Measurements from ENCODE around the gene THAP11. TPM values are rescaled to one million over a fixed set of nuclear protein-coding genes. Genes with fewer than 3 reads are reported as not detected.

THAP11 gene
- total RNA-seq, 1 donor from 2014 or later = 35.5 TPM

DNA sequence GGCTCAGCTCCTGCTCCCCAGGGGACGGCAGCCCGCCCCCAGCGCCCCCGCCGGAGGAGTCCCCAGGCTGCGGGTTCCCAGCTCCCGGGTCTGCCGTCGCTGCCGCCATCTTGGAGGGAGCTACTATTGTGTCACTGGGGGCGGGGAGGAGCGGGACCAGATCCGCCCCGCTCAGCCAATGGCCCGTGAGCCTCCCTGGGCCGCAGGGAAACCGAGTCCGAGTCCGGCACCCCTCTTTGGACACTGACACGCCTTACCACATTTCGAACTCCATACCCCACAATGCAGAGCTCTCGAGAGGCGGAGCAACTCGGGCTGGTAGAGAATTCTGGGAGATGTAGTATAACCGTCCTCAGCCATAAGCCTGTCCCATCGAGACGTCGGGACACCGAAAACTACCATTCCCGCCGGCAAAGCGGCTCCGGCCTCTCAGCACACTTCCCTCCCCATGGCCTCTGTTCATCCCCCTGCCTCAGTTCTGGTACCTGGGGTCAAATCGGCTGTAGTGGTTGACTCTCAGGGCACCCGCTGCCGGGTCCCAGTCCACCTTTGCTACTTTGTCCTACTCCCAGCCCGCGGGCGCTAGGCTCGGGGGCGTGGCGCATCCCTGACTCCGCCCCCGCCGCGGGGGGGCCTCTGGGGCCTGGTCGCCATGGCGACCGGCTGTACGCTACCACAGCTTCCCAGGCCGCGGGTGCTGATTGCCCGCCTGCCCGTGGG lies 35.5 kb upstream of the THAP11 start, which contains the start of the genes RANBP10 and TSNAXIP1:
Gene RANBP10, minus strand, starts transcription at position 133 of the 720 bp plus-strand sequence. Its CDS starts 24 bp downstream, at position 109.
Gene TSNAXIP1, plus strand, starts transcription at position 462 of the 720 bp plus-strand sequence. CDS start 261 bp downstream, outside the sequence.
- H3K27ac ChIP-seq (ENCODE audit: low read depth, low read length) = peak within 1 kb of the TSS; percentile 96
- no peaks in the 10 kb centered on the region for H3K9me3 ChIP-seq (ENCODE audit: control insufficient read depth in 3 of 3, low read length in 3 of 3)
- H3K9ac ChIP-seq (ENCODE audit: low read depth in 1 of 3, low read length in 3 of 3) = peak within 1 kb of the TSS; percentile 97 to 100 (median 99)
- peaks cover 4 to 18% (median 16%) of the 10 kb centered on the region in 3 donors for H3K36me3 ChIP-seq (ENCODE audit: control insufficient read depth in 3 of 3, insufficient read depth in 3 of 3, low read length in 3 of 3)
- H3K4me1 ChIP-seq (ENCODE audit: control insufficient read depth in 3 of 3, insufficient read depth in 3 of 3, low read length in 3 of 3) = peaks cover 18 to 37% (median 20%) of the 10 kb centered on the region in 3 donors
- peak within 1 kb of the TSS; percentile 84 to 99 (median 97) for H3K4me3 ChIP-seq (ENCODE audit: low read length in 3 of 3)
- no peaks in the 10 kb centered on the region for H3K27me3 ChIP-seq (ENCODE audit: control insufficient read depth in 3 of 3, insufficient read depth in 3 of 3, low read length in 3 of 3)

DNA sequence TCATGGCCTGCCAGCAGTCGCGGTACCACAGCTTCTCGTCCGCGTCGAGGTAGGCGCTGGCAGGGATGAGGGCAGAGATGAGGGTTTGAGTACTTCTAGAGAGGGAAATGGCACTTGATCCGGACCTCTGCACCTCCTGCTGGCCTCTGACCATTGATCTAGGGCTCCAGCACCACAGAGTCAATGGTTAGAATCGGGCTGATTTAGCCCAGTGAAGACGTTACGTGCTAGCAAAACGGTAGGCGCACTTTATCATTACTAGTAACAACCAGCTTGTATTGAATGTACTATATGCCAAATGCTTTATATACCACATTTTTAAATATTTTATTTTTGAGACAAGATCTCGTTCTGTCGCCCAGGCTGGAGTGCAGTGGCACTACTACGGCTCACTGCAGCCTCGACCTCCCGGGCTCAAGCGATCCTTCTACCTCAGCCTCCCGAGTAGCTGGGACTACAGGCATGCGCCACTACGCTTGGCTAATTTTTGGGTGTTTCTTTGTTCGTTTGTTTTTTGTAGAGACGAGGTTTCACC lies 34.9 kb upstream of the THAP11 start:
- Histone ChIP-seq H3K4me3 (ENCODE audit: low read length in 3 of 3) (peak overlapping the region; percentile 84 to 90 (median 87)), H3K27me3 (ENCODE audit: control insufficient read depth in 3 of 3, insufficient read depth in 3 of 3, low read length in 3 of 3) (no peaks in the 10 kb centered on the region), H3K9ac (ENCODE audit: low read depth in 1 of 3, low read length in 3 of 3) (peak overlapping the region in 2 of 3 donors; percentile 67 to 70), H3K9me3 (ENCODE audit: control insufficient read depth in 3 of 3, low read length in 3 of 3) (no peaks in the 10 kb centered on the region), H3K27ac (ENCODE audit: low read depth, low read length) (peak overlapping the region; percentile 96), H3K4me1 (ENCODE audit: control insufficient read depth in 3 of 3, insufficient read depth in 3 of 3, low read length in 3 of 3) (peaks cover 17 to 32% (median 20%) of the 10 kb centered on the region in 3 donors), H3K36me3 (ENCODE audit: control insufficient read depth in 3 of 3, insufficient read depth in 3 of 3, low read length in 3 of 3) (peaks cover 4 to 16% (median 13%) of the 10 kb centered on the region in 3 donors)

DNA sequence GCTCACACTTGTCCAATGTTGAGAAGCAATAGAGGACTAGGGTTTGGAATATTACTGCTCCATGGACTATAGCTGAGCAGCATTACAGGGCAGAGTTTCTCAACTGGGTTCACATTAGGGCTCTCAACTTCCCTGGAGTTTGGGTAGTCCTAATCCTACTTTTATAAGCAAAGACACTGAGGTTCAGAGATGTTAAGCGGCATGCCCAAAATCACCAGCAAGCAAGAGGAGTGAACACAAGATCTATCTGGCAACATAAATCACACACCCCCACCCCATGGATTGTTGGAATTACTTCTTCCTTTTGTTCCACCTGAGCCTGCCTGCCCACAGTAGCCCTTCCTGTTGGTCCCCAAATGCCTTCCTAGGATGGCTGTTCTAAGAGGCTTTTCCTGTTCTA lies 30.2 kb upstream of the THAP11 start:
- Histone ChIP-seq H3K4me1 (ENCODE audit: control insufficient read depth in 3 of 3, insufficient read depth in 3 of 3, low read length in 3 of 3) (peaks cover 5 to 7% (median 7%) of the 10 kb centered on the region in 3 donors), H3K27ac (ENCODE audit: low read depth, low read length) (no peak overlapping the region), H3K9ac (ENCODE audit: low read depth in 1 of 3, low read length in 3 of 3) (no peak overlapping the region), H3K27me3 (ENCODE audit: control insufficient read depth in 3 of 3, insufficient read depth in 3 of 3, low read length in 3 of 3) (no peaks in the 10 kb centered on the region), H3K9me3 (ENCODE audit: control insufficient read depth in 3 of 3, low read length in 3 of 3) (no peaks in the 10 kb centered on the region), H3K36me3 (ENCODE audit: control insufficient read depth in 3 of 3, insufficient read depth in 3 of 3, low read length in 3 of 3) (no peaks in the 10 kb centered on the region), H3K4me3 (ENCODE audit: low read length in 3 of 3) (no peak overlapping the region)

- no peaks in the 10 kb centered on the region for H3K9me3 ChIP-seq (ENCODE audit: control insufficient read depth in 3 of 3, low read length in 3 of 3)
- no peak overlapping the region for H3K4me3 ChIP-seq (ENCODE audit: low read length in 3 of 3)
- H3K9ac ChIP-seq (ENCODE audit: low read depth in 1 of 3, low read length in 3 of 3) = peak overlapping the region in 1 of 3 donors; percentile 16
- no peaks in the 10 kb centered on the region for H3K27me3 ChIP-seq (ENCODE audit: control insufficient read depth in 3 of 3, insufficient read depth in 3 of 3, low read length in 3 of 3)
- peaks cover 0 to 2% (median 0%) of the 10 kb centered on the region in 3 donors for H3K4me1 ChIP-seq (ENCODE audit: control insufficient read depth in 3 of 3, insufficient read depth in 3 of 3, low read length in 3 of 3)
- no peaks in the 10 kb centered on the region for H3K36me3 ChIP-seq (ENCODE audit: control insufficient read depth in 3 of 3, insufficient read depth in 3 of 3, low read length in 3 of 3)
- no peak overlapping the region for H3K27ac ChIP-seq (ENCODE audit: low read depth, low read length)
Observed at GRCh38 chr16:67814567-67814966, 27.6 kb upstream of the THAP11 start.

- H3K27ac ChIP-seq (ENCODE audit: low read depth, low read length) = no peak overlapping the region
- H3K4me1 ChIP-seq (ENCODE audit: control insufficient read depth in 3 of 3, insufficient read depth in 3 of 3, low read length in 3 of 3) = peaks cover 0 to 2% (median 0%) of the 10 kb centered on the region in 3 donors
- no peak overlapping the region for H3K4me3 ChIP-seq (ENCODE audit: low read length in 3 of 3)
- no peaks in the 10 kb centered on the region for H3K27me3 ChIP-seq (ENCODE audit: control insufficient read depth in 3 of 3, insufficient read depth in 3 of 3, low read length in 3 of 3)
- no peak overlapping the region for H3K9ac ChIP-seq (ENCODE audit: low read depth in 1 of 3, low read length in 3 of 3)
- no peaks in the 10 kb centered on the region for H3K36me3 ChIP-seq (ENCODE audit: control insufficient read depth in 3 of 3, insufficient read depth in 3 of 3, low read length in 3 of 3)
- no peaks in the 10 kb centered on the region for H3K9me3 ChIP-seq (ENCODE audit: control insufficient read depth in 3 of 3, low read length in 3 of 3)
Observed at GRCh38 chr16:67820608-67821259, 21.4 kb upstream of the THAP11 start.

DNA sequence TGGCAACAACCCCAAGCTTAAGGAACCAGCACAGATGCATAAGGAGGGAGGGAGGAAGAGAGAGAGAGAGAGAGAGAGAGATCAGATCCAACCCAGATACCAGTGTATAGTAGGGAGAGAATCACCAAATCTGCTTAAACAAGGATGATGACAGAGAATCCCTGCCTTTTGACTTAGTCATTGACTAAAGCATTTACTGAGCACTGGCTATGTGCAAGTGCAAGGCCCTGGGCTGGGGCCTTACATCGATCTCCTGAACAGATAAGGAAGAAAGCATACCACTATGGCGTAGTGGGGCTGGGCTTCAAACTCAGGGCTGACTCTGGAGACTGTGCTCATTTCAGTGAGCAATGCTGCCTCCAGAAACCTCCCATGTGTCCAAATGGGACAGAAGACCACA lies 19.6 kb upstream of the THAP11 start:
- no peak overlapping the region for H3K9ac ChIP-seq (ENCODE audit: low read depth in 1 of 3, low read length in 3 of 3)
- H3K4me3 ChIP-seq (ENCODE audit: low read length in 3 of 3) = no peak overlapping the region
- no peaks in the 10 kb centered on the region for H3K27me3 ChIP-seq (ENCODE audit: control insufficient read depth in 3 of 3, insufficient read depth in 3 of 3, low read length in 3 of 3)
- no peaks in the 10 kb centered on the region for H3K4me1 ChIP-seq (ENCODE audit: control insufficient read depth in 3 of 3, insufficient read depth in 3 of 3, low read length in 3 of 3)
- no peaks in the 10 kb centered on the region for H3K9me3 ChIP-seq (ENCODE audit: control insufficient read depth in 3 of 3, low read length in 3 of 3)
- H3K27ac ChIP-seq (ENCODE audit: low read depth, low read length) = no peak overlapping the region
- peaks cover 2 to 10% (median 4%) of the 10 kb centered on the region in 3 donors for H3K36me3 ChIP-seq (ENCODE audit: control insufficient read depth in 3 of 3, insufficient read depth in 3 of 3, low read length in 3 of 3)

DNA sequence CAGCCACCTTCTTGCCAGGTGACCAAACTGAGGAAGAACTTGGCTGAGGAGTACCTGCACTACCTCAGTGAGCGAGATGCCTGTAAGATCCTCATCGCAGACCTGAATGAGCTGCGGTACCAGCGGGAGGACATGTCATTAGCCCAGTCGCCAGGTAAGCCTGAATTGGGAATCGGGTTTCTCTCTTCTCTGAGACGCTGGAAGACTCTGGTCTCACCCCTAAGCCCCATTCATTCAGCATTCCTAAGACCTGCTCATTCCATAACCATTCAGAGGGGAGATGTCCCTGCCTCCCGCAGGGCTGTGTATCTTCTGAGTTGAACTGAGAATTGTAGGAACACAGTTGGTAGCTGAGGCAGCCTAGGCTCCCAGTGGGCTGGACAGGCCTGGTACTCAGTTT lies 17.0 kb upstream of the THAP11 start:
- H3K27me3 ChIP-seq (ENCODE audit: control insufficient read depth in 3 of 3, insufficient read depth in 3 of 3, low read length in 3 of 3) = no peaks in the 10 kb centered on the region
- no peaks in the 10 kb centered on the region for H3K4me1 ChIP-seq (ENCODE audit: control insufficient read depth in 3 of 3, insufficient read depth in 3 of 3, low read length in 3 of 3)
- H3K9ac ChIP-seq (ENCODE audit: low read depth in 1 of 3, low read length in 3 of 3) = no peak overlapping the region
- no peak overlapping the region for H3K27ac ChIP-seq (ENCODE audit: low read depth, low read length)
- H3K36me3 ChIP-seq (ENCODE audit: control insufficient read depth in 3 of 3, insufficient read depth in 3 of 3, low read length in 3 of 3) = peaks cover 19 to 35% (median 29%) of the 10 kb centered on the region in 3 donors
- H3K4me3 ChIP-seq (ENCODE audit: low read length in 3 of 3) = no peak overlapping the region
- no peaks in the 10 kb centered on the region for H3K9me3 ChIP-seq (ENCODE audit: control insufficient read depth in 3 of 3, low read length in 3 of 3)

- H3K36me3 ChIP-seq (ENCODE audit: control insufficient read depth in 3 of 3, insufficient read depth in 3 of 3, low read length in 3 of 3) = peaks cover 26 to 42% (median 37%) of the 10 kb centered on the region in 3 donors
- H3K4me3 ChIP-seq (ENCODE audit: low read length in 3 of 3) = no peak overlapping the region
- no peak overlapping the region for H3K9ac ChIP-seq (ENCODE audit: low read depth in 1 of 3, low read length in 3 of 3)
- H3K9me3 ChIP-seq (ENCODE audit: control insufficient read depth in 3 of 3, low read length in 3 of 3) = no peaks in the 10 kb centered on the region
- H3K27ac ChIP-seq (ENCODE audit: low read depth, low read length) = no peak overlapping the region
- H3K27me3 ChIP-seq (ENCODE audit: control insufficient read depth in 3 of 3, insufficient read depth in 3 of 3, low read length in 3 of 3) = no peaks in the 10 kb centered on the region
- H3K4me1 ChIP-seq (ENCODE audit: control insufficient read depth in 3 of 3, insufficient read depth in 3 of 3, low read length in 3 of 3) = no peaks in the 10 kb centered on the region
Observed at GRCh38 chr16:67825906-67826305, 16.2 kb upstream of the THAP11 start.

DNA sequence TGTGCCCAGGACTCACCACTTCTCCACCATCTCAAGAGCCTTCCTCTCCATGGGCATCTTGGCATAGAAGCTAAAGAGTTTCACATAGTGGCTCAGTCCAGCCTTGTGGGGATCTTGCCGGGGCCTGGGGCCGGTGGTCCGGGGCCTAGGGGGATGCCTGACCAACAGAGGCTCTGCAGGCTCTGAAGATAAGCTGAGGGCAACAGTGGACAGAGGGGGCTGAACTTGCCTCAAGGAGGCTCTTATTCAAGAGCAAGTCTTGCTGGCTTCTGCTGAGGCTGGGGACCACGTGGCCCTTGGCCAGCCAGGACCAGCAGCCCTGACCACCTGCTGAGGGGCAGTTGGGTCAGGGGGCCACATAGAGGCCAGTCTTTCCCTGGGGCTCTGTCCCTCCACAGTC lies 13.5 kb upstream of the THAP11 start:
- H3K36me3 ChIP-seq (ENCODE audit: control insufficient read depth in 3 of 3, insufficient read depth in 3 of 3, low read length in 3 of 3) = peaks cover 40 to 55% (median 46%) of the 10 kb centered on the region in 3 donors
- no peaks in the 10 kb centered on the region for H3K9me3 ChIP-seq (ENCODE audit: control insufficient read depth in 3 of 3, low read length in 3 of 3)
- no peak overlapping the region for H3K4me3 ChIP-seq (ENCODE audit: low read length in 3 of 3)
- no peak overlapping the region for H3K9ac ChIP-seq (ENCODE audit: low read depth in 1 of 3, low read length in 3 of 3)
- no peaks in the 10 kb centered on the region for H3K27me3 ChIP-seq (ENCODE audit: control insufficient read depth in 3 of 3, insufficient read depth in 3 of 3, low read length in 3 of 3)
- H3K4me1 ChIP-seq (ENCODE audit: control insufficient read depth in 3 of 3, insufficient read depth in 3 of 3, low read length in 3 of 3) = peaks cover 8 to 11% (median 9%) of the 10 kb centered on the region in 3 donors
- no peak overlapping the region for H3K27ac ChIP-seq (ENCODE audit: low read depth, low read length)
